IPS-11a (cell line): Measurements from ENCODE around the gene MOK.

Experiments used
- H3K4me3 ChIP-seq: one replicate; pipeline ENCODE4 v1.5.1; 2013; ENCODE audit warnings: low read depth, low read length, control low read depth

MOK gene

GRCh38 chr14:102187044-102187443 is 117.9 kb downstream of the MOK start:
- no peak overlapping the region for H3K4me3 ChIP-seq

GRCh38 chr14:102185360-102185759 is 119.6 kb downstream of the MOK start:
- no peak overlapping the region for H3K4me3 ChIP-seq

GRCh38 chr14:102184316-102185035 is 120.5 kb downstream of the MOK start:
- H3K4me3 ChIP-seq: no peak overlapping the region

- H3K4me3 ChIP-seq: no peak overlapping the region
Measured at GRCh38 chr14:102183886-102184285, 121.1 kb downstream of the MOK start.

GRCh38 chr14:102182936-102183619 is 121.9 kb downstream of the MOK start:
- H3K4me3 ChIP-seq: no peak overlapping the region

GRCh38 chr14:102182190-102182589 is 122.8 kb downstream of the MOK start:
- H3K4me3 ChIP-seq: no peak overlapping the region

- H3K4me3 ChIP-seq: no peak overlapping the region
Measured at GRCh38 chr14:102181187-102181586, 123.8 kb downstream of the MOK start.

- H3K4me3 ChIP-seq: no peak overlapping the region
Measured at GRCh38 chr14:102180248-102180998, 124.5 kb downstream of the MOK start.
